ENCODE data around the gene TPRX1.

- TF ChIP-seq CTCF (IDR thresholded peaks at IDR 0.05) = no peak
- TF ChIP-seq EZH2 (IDR thresholded peaks at IDR 0.05; ENCODE audit: borderline replicate concordance, insufficient read depth, low read depth, low read length, poor library complexity, severe bottlenecking) = no peak
These were observed 20.0 kb upstream of the TPRX1 start for GRCh38 chr19:47824396-47824795.

All from B cell (primary cell).